K562 (cell line): ENCODE measurements around the gene SAP130. TPM values are rescaled to one million over a fixed set of nuclear protein-coding genes. Genes with fewer than 3 reads are reported as not detected.

ENCODE experiments used
- ATAC-seq: fragments of 200-7000 bp; cut with Tn5 transposase; 3 replicates; pipeline ENCODE4 v1.9.1; 2020; ENCODE audit warnings: moderate library complexity
- BruUV-seq: library from RNA; stranded (reverse); fragments of 400-500 nt; replicated peaks from 2 replicates; lab custom pipeline; 2021; lab: Mats Ljungman, UMichigan
- CTCF ChIA-PET: fragments of 300-600 bp; formaldehyde crosslinking; extraction: SDS; loops from one replicate; lab custom pipeline; 2021; ENCODE audit warnings: low intra/inter-chr PET ratio; lab: Yijun Ruan, JAX
- POLR2A ChIA-PET: fragments of 300-600, 350-650 bp; sonication (Branson Sonifier 250); formaldehyde crosslinking; extraction: SDS; loops from one replicate; lab custom pipeline; 2021; ENCODE audit warnings: antibody characterized with exemption, inconsistent platforms; lab: Yijun Ruan, JAX
- DNase-seq, 4 experiments: peaks; one replicate each; pipeline versions ENCODE4 v3.0.0 to v3.0.0-alpha.2; 2011 to 2018; ENCODE audit warnings: low spot score in 3 of 4, mixed read lengths in 3 of 4; ENCODE audit errors: extremely low read depth in 1 of 4
- FAIRE-seq: peaks from 2 replicates; lab custom pipeline; 2011; peaks lifted over from hg19 to GRCh38; lab: Jason Lieb, UNC
- H2AFZ ChIP-seq: 2 replicates; pipeline ENCODE4 v1.6.0; 2011; ENCODE audit warnings: low read depth, low read length, control low read depth, inconsistent platforms
- H3K27ac ChIP-seq: fragments of 200-600 bp; 3 replicates; pipeline ENCODE4 v1.8.0; 2011; ENCODE audit warnings: low read depth, mild to moderate bottlenecking, control low read depth, inconsistent platforms, low read length, moderate library complexity, mixed read lengths; ENCODE audit errors: extremely low read depth
- H3K27me3 ChIP-seq, 2 experiments: fragments of 300-600 bp in 1 of 2; 2 replicates in 1 of 2; 3 replicates in 1 of 2; pipeline versions ENCODE4 v1.6.0 to v1.8.0; 2011; ENCODE audit warnings: inconsistent platforms in 2 of 2, low read length in 2 of 2, mild to moderate bottlenecking in 1 of 2, mixed read lengths in 1 of 2, moderate library complexity in 1 of 2; ENCODE audit not compliant: control insufficient read depth in 2 of 2, insufficient read depth in 2 of 2
- H3K36me3 ChIP-seq: fragments of 300-600 bp; 3 replicates; pipeline ENCODE4 v1.8.0; 2011; ENCODE audit warnings: mild to moderate bottlenecking, low read length, inconsistent platforms; ENCODE audit not compliant: control insufficient read depth, insufficient read depth
- H3K4me1 ChIP-seq, 2 experiments: fragments of 200-600 bp in 1 of 2; replicated peaks in 1 of 2; 2 replicates in 1 of 2; 3 replicates in 1 of 2; pipeline versions ENCODE4 v1.5.1 to v1.8.0; 2011; ENCODE audit warnings: inconsistent platforms in 2 of 2, low read length in 2 of 2, mild to moderate bottlenecking in 1 of 2, mixed read lengths in 1 of 2, moderate library complexity in 1 of 2; ENCODE audit not compliant: control insufficient read depth in 2 of 2, insufficient read depth in 2 of 2
- H3K4me2 ChIP-seq: 2 replicates; pipeline ENCODE4 v1.6.1; 2011; ENCODE audit warnings: low read length, control low read depth, inconsistent platforms, mixed read lengths; ENCODE audit not compliant: insufficient read depth
- H3K4me3 ChIP-seq: fragments of 200-600 bp; sonication (generic), shearing (Covaris generic); 2 replicates; pipeline ENCODE4 v1.5.1; 2016; ENCODE audit warnings: control low read depth, inconsistent platforms
- H3K79me2 ChIP-seq: fragments of 200-600 bp; 3 replicates; pipeline ENCODE4 v1.8.0; 2011; ENCODE audit warnings: low read length, inconsistent platforms; ENCODE audit not compliant: control insufficient read depth, insufficient read depth
- H3K9ac ChIP-seq, 2 experiments: 2 replicates each; pipeline versions ENCODE4 v1.6.0 to v1.6.1; 2011; ENCODE audit warnings: low read depth in 2 of 2, low read length in 2 of 2, control low read depth in 1 of 2, inconsistent platforms in 1 of 2, mild to moderate bottlenecking in 1 of 2, mixed read lengths in 1 of 2; ENCODE audit not compliant: insufficient read depth in 1 of 2
- H3K9me1 ChIP-seq: one replicate; pipeline ENCODE4 v1.6.0; 2011; ENCODE audit warnings: inconsistent platforms, mild to moderate bottlenecking, low read length, moderate library complexity; ENCODE audit not compliant: control insufficient read depth, insufficient read depth
- H3K9me3 ChIP-seq: replicated peaks from 2 replicates; pipeline ENCODE4 v1.5.1; 2011; ENCODE audit warnings: low read depth, low read length, inconsistent platforms; ENCODE audit not compliant: control insufficient read depth, insufficient read depth
- H4K20me1 ChIP-seq: replicated peaks from 2 replicates; pipeline ENCODE4 v1.6.1; 2011; ENCODE audit warnings: low read length, inconsistent platforms, mixed read lengths; ENCODE audit not compliant: control insufficient read depth, insufficient read depth
- ARID1B ChIP-seq: fragments of 450-650 bp; IDR thresholded peaks from 2 replicates; pipeline ENCODE4 v1.6.1; 2016; ENCODE audit warnings: antibody characterized with exemption, mild to moderate bottlenecking, inconsistent platforms
- ATF1 ChIP-seq, 2 experiments: fragments of 450-650 bp in 1 of 2; IDR thresholded peaks; 2 replicates each; pipeline ENCODE4 v1.6.1; 2016; ENCODE audit warnings: missing compliant biosample characterization in 1 of 2, missing genetic modification characterization in 1 of 2
- IRF2 ChIP-seq: sonication (generic); formaldehyde crosslinking; IDR thresholded peaks from 2 replicates; pipeline ENCODE4 v1.8.1; 2022; ENCODE audit warnings: mild to moderate bottlenecking, missing genetic modification reagents
- KHSRP ChIP-seq: fragments of 450-650 bp; IDR thresholded peaks from 2 replicates; pipeline ENCODE4 v1.6.1; 2017
- POLR2H ChIP-seq: IDR thresholded peaks from 2 replicates; pipeline ENCODE4 v1.6.1; 2016; ENCODE audit warnings: missing genetic modification characterization, low read depth, mild to moderate bottlenecking, control low read depth, missing compliant biosample characterization, moderate library complexity
- TAF1 ChIP-seq: IDR thresholded peaks from 2 replicates; pipeline ENCODE4 v1.6.1; 2011; ENCODE audit warnings: mild to moderate bottlenecking, low read length, moderate library complexity; ENCODE audit not compliant: insufficient read depth, control insufficient read depth, severe bottlenecking; ENCODE audit errors: extremely low read depth
- TCF3 ChIP-seq: sonication (generic); formaldehyde crosslinking; IDR thresholded peaks from 2 replicates; pipeline ENCODE4 v1.4.0; 2020; ENCODE audit warnings: mild to moderate bottlenecking, missing genetic modification reagents
- TCF7 ChIP-seq: sonication (generic); IDR thresholded peaks from 2 replicates; pipeline ENCODE4 v1.6.1; 2016; ENCODE audit warnings: antibody characterized with exemption, borderline replicate concordance
- ZNF143 ChIP-seq: sonication (generic); formaldehyde crosslinking; IDR thresholded peaks from 2 replicates; pipeline ENCODE4 v1.9.0; 2022; ENCODE audit warnings: mild to moderate bottlenecking, missing genetic modification reagents
- ZNF318 ChIP-seq, 2 experiments: fragments of 450-650 bp; IDR thresholded peaks; 2 replicates each; pipeline ENCODE4 v1.6.1; 2016; ENCODE audit warnings: mild to moderate bottlenecking in 2 of 2, borderline replicate concordance in 1 of 2, low read depth in 1 of 2, moderate library complexity in 1 of 2
- WGBS: fragments of 100-300 bp; shearing (Covaris generic); methylation state at CpG from one replicate; pipeline ENCODE4 v1.1.6; 2016; ENCODE audit warnings: low coverage, mixed read lengths; ENCODE audit not compliant: insufficient coverage; ENCODE audit errors: missing lambda C conversion rate; 5-methylcytosine and 5-hydroxymethylcytosine counted together
- in situ Hi-C: fragments of 300-500 bp; cut with MboI; formaldehyde crosslinking; loops from 4 replicates; pipeline ENCODE4 v1.15.0; 2018; ENCODE audit warnings: inconsistent platforms, mixed read lengths
- intact Hi-C: fragments of 100-400 bp; cut with micrococcal nuclease; formaldehyde crosslinking; loops from 2 replicates; pipeline ENCODE4 v1.14.2; 2022
- polyA plus RNA-seq, 8 experiments: library from polyadenylated mRNA; depleted of rRNA in 4 of 8; stranded (reverse) in 5 of 8; unstranded in 3 of 8; fragments of >200 nt; fragmentation: Nextera tagmentation in 2 of 8; fragmentation: Illumina TruSeq in 1 of 8; extraction: Ambion mirVana in 2 of 8; extraction: Trizol in 1 of 8; gene quantifications; 2 replicates each; pipeline versions ENCODE4 v1.2.1 to v1.2.3, GENCODE V29; 2011 to 2014; ENCODE audit warnings: inconsistent platforms in 1 of 8, missing spikeins in 1 of 8
- total RNA-seq, 7 experiments: library from RNA; depleted of rRNA in 6 of 7; stranded (reverse); fragments of >200 nt in 6 of 7; fragmentation: Illumina TruSeq in 2 of 7; extraction: Trizol in 2 of 7; gene quantifications; 2 replicates each; pipeline versions ENCODE4 v1.2.1 to v1.2.3, GENCODE V29; 2011 to 2021; ENCODE audit warnings: low replicate concordance in 1 of 7
- TF ChIP-seq, protein P1 (sequence below): sonication (generic); formaldehyde crosslinking; IDR thresholded peaks from 2 replicates; pipeline ENCODE4 v1.8.0; 2022; ENCODE audit warnings: missing genetic modification reagents, mild to moderate bottlenecking, moderate library complexity, borderline replicate concordance
- TF ChIP-seq, protein P2 (sequence below): fragments of 250-450 bp; sonication (Bioruptor Pico); IDR thresholded peaks from 2 replicates; pipeline ENCODE4 v1.5.0; 2021

SAP130 gene
- total and polyA plus RNA-seq, 9 of the 15 experiments (the other 6 are each of a cell fraction or from before 2014, with no cell fraction given) = 4.5 to 33.4 (median 7.4) TPM

DNA sequence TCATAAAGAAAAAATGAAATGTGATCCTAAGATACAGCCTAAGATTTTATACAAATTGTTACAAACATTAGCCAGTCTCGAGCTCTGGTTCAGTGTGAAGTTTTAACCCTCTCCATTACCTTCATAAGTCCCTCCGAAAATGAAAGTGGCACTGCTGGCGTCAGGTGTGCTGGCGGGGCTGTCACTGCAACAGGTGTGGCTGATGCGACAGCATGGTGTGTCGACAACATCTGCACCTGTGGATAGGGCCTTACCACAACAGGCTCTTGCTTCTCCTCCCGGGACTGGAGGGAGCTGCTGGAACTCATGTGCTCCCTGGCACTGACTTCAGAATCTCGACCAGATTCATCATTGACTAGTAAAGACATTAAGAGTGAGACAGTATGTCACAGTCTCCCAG is 10.3 kb downstream of the SAP130 start:
- no TSS peak for BruUV-seq
- TF ChIP-seq ARID1B (no peak), POLR2H (tag) (no peak), KHSRP (no peak), ZNF143 (CRISPR knock-in tag) (no peak), TCF7 (no peak), TAF1 (no peak), ATF1 (CRISPR knock-in tag; IDR thresholded peaks at IDR 0.05) (no peak), ATF1 (tag; IDR thresholded peaks at IDR 0.05) (no peak), TCF3 (CRISPR knock-in tag) (no peak), IRF2 (CRISPR knock-in tag) (no peak), ZNF318 (IDR thresholded peaks at IDR 0.05; ENCODE audit: borderline replicate concordance in 1 of 2, low read depth in 1 of 2) (no peak)
- TF ChIP-seq, protein P1, sequence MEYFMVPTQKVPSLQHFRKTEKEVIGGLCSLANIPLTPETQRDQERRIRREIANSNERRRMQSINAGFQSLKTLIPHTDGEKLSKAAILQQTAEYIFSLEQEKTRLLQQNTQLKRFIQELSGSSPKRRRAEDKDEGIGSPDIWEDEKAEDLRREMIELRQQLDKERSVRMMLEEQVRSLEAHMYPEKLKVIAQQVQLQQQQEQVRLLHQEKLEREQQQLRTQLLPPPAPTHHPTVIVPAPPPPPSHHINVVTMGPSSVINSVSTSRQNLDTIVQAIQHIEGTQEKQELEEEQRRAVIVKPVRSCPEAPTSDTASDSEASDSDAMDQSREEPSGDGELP = no peak
- TF ChIP-seq, protein P2, sequence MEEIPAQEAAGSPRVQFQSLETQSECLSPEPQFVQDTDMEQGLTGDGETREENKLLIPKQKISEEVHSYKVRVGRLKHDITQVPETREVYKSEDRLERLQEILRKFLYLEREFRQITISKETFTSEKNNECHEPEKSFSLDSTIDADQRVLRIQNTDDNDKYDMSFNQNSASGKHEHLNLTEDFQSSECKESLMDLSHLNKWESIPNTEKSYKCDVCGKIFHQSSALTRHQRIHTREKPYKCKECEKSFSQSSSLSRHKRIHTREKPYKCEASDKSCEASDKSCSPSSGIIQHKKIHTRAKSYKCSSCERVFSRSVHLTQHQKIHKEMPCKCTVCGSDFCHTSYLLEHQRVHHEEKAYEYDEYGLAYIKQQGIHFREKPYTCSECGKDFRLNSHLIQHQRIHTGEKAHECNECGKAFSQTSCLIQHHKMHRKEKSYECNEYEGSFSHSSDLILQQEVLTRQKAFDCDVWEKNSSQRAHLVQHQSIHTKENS (CRISPR knock-in tag) = no peak
- ChIA-PET POLR2A (no interaction called here), CTCF (no interaction called here)
- DNase-seq = no peak
- Histone ChIP-seq H3K27me3 (no peaks in the 10 kb centered on the region), H3K9ac (no peak overlapping the region), H3K36me3 (peaks cover 76% of the 10 kb centered on the region), H3K27ac (no peak overlapping the region), H3K4me3 (no peak overlapping the region), H3K79me2 (0 out of 3 replicates have a peak, but pooled peaks cover 4% of the 10 kb centered on the region), H4K20me1 (no peaks in the 10 kb centered on the region), H3K9me3 (no peaks in the 10 kb centered on the region), H3K4me1 (no peaks in the 10 kb centered on the region), H2AFZ (no peak overlapping the region), H3K4me2 (no peak overlapping the region), H3K9me1 (no peaks in the 10 kb centered on the region)
- intact Hi-C loops = no loop called here
- no peak for ATAC-seq
- in situ Hi-C loops = no loop called here
- 94% methylated on average over 8 of the region's 8 CpGs for WGBS
- peak; percentile 19 for FAIRE-seq
